Vagina (tissue), 2 donors: ENCODE data around the gene SYCE3.

ENCODE experiments used
- CTCF ChIP-seq, 3 experiments: fragments of 450-650 bp in 2 of 3; fragments of 200-600 bp in 1 of 3; sonication (generic) in 1 of 3; IDR thresholded peaks; one replicate each; pipeline ENCODE4 v1.5.1; 2017 to 2019; ENCODE audit warnings: antibody characterized with exemption in 3 of 3, mild to moderate bottlenecking in 2 of 3, moderate library complexity in 2 of 3
- POLR2A ChIP-seq, 2 donors: fragments of 450-650 bp; IDR thresholded peaks; one replicate each; pipeline ENCODE4 v1.6.1; 2017; ENCODE audit warnings: antibody characterized with exemption in 2 of 2, mild to moderate bottlenecking in 2 of 2, moderate library complexity in 2 of 2

- TF ChIP-seq POLR2A (IDR thresholded peaks at IDR 0.05): no peak
- TF ChIP-seq CTCF (IDR thresholded peaks at IDR 0.05): no peak
These were observed 11.0 kb upstream of the SYCE3 start for GRCh38 chr22:50573491-50574382.
